B cell (primary cell): Measurements from ENCODE around the gene KPNA2. TPM values are rescaled to one million over a fixed set of nuclear protein-coding genes. Genes with fewer than 3 reads are reported as not detected.
"Not testable (repeated sequence)": the region's sequence is repeated elsewhere in the genome, so short reads cannot be mapped to it uniquely, and the experiment has no call there.

Source experiments
- ATAC-seq: fragments of 200-7000 bp; cut with Tn5 transposase; one replicate; pipeline ENCODE4 v1.10.0; 2021; ENCODE audit warnings: low read depth, mild to moderate bottlenecking, moderate number of reproducible peaks, moderate library complexity
- CTCF ChIA-PET: fragments of 350-600 bp; sonication (Branson Sonifier 250); formaldehyde crosslinking; loops from one replicate; lab custom pipeline; 2021; ENCODE audit warnings: antibody characterized with exemption, inconsistent platforms; lab: Charles Lee
- POLR2A ChIA-PET: fragments of 350-600 bp; sonication (Branson Sonifier 250); formaldehyde crosslinking; loops from one replicate; lab custom pipeline; 2021; ENCODE audit warnings: antibody characterized with exemption; lab: Charles Lee
- DNase-seq: peaks from one replicate; pipeline ENCODE4 v3.0.0; 2013
- H2AFZ ChIP-seq: 2 replicates; pipeline ENCODE4 v1.6.1; 2012; ENCODE audit warnings: mild to moderate bottlenecking, low read depth, low read length; ENCODE audit not compliant: insufficient read depth, poor library complexity, severe bottlenecking
- H3K27ac ChIP-seq, 2 donors: 1 replicate in 1 of 2; 2 replicates in 1 of 2; pipeline ENCODE4 v1.5.1; 2012 to 2013; ENCODE audit warnings: low read length in 2 of 2, mild to moderate bottlenecking in 2 of 2, moderate library complexity in 1 of 2
- H3K27me3 ChIP-seq, 4 experiments: fragments of 200-600 bp in 1 of 4; sonication (generic) in 1 of 4; replicated peaks in 1 of 4; 1 replicate in 2 of 4; 2 replicates in 2 of 4; pipeline versions ENCODE4 v1.6.1 to v1.7.0; 2013 to 2016; ENCODE audit warnings: low read length in 3 of 4, mild to moderate bottlenecking in 2 of 4, mixed read lengths in 1 of 4, moderate library complexity in 1 of 4; ENCODE audit not compliant: insufficient read depth in 4 of 4, control insufficient read depth in 3 of 4; ENCODE audit errors: control extremely low read depth in 1 of 4
- H3K36me3 ChIP-seq, 2 experiments: replicated peaks in 1 of 2; 1 replicate in 1 of 2; 2 replicates in 1 of 2; pipeline versions ENCODE4 v1.6.1 to v1.7.1; 2013; ENCODE audit warnings: low read length in 1 of 2; ENCODE audit not compliant: insufficient read depth in 2 of 2, control insufficient read depth in 1 of 2; ENCODE audit errors: control extremely low read depth in 1 of 2, extremely low read depth in 1 of 2
- H3K4me1 ChIP-seq, 2 donors: fragments of 200-600 bp in 1 of 2; sonication (generic) in 1 of 2; 1 replicate in 1 of 2; 2 replicates in 1 of 2; pipeline versions ENCODE4 v1.5.1 to v1.6.1; 2013 to 2017; ENCODE audit warnings: low read length in 2 of 2; ENCODE audit not compliant: control insufficient read depth in 2 of 2, insufficient read depth in 2 of 2
- H3K4me2 ChIP-seq: replicated peaks from 2 replicates; pipeline ENCODE3; 2012; ENCODE audit warnings: mild to moderate bottlenecking, low read depth, low read length; ENCODE audit not compliant: poor library complexity, severe bottlenecking
- H3K4me3 ChIP-seq, 5 experiments: fragments of 200-600 bp in 1 of 5; sonication (generic) in 1 of 5; 1 replicate in 3 of 5; 2 replicates in 2 of 5; pipeline versions ENCODE4 v1.5.1 to v1.7.0; 2011 to 2016; ENCODE audit warnings: low read length in 4 of 5, mild to moderate bottlenecking in 4 of 5, low read depth in 2 of 5, control low read depth in 1 of 5, moderate library complexity in 1 of 5; ENCODE audit not compliant: insufficient read depth in 1 of 5; ENCODE audit errors: control extremely low read depth in 1 of 5, extremely low read depth in 1 of 5
- H3K79me2 ChIP-seq: fragments of 200-600 bp; sonication (generic); one replicate; pipeline ENCODE4 v1.6.0; 2016; ENCODE audit warnings: low read length; ENCODE audit not compliant: control insufficient read depth, insufficient read depth
- H3K9ac ChIP-seq: fragments of 200-600 bp; sonication (generic); 2 replicates; pipeline ENCODE4 v1.6.1; 2017; ENCODE audit warnings: mild to moderate bottlenecking, low read length, moderate library complexity
- H3K9me3 ChIP-seq, 3 donors: one replicate each; pipeline versions ENCODE4 v1.6.1 to v1.7.1; 2013; ENCODE audit warnings: low read length in 2 of 3; ENCODE audit not compliant: control insufficient read depth in 2 of 3, insufficient read depth in 1 of 3; ENCODE audit errors: control extremely low read depth in 1 of 3
- H4K20me1 ChIP-seq: 2 replicates; pipeline ENCODE4 v1.6.0; 2012; ENCODE audit warnings: mild to moderate bottlenecking, low read length; ENCODE audit not compliant: insufficient read depth, control insufficient read depth, poor library complexity, severe bottlenecking
- H3K27ac Mint-ChIP-seq: one replicate; pipeline ENCODE4 v1.8.0; 2021; ENCODE audit warnings: mixed read lengths
- H3K27me3 Mint-ChIP-seq: one replicate; pipeline ENCODE4 v1.8.0; 2021; ENCODE audit warnings: mixed read lengths
- H3K4me1 Mint-ChIP-seq: one replicate; pipeline ENCODE4 v1.8.0; 2021; ENCODE audit warnings: mixed read lengths
- H3K4me3 Mint-ChIP-seq: one replicate; pipeline ENCODE4 v1.8.0; 2021; ENCODE audit warnings: mixed read lengths
- H3K9me3 Mint-ChIP-seq: one replicate; pipeline ENCODE4 v1.8.0; 2022; ENCODE audit warnings: mixed read lengths; ENCODE audit not compliant: insufficient read depth
- EZH2 ChIP-seq: IDR thresholded peaks from 2 replicates; pipeline ENCODE4 v1.6.1; 2012; ENCODE audit warnings: borderline replicate concordance, low read depth, mild to moderate bottlenecking, moderate library complexity, low read length; ENCODE audit not compliant: insufficient read depth, poor library complexity, severe bottlenecking
- WGBS: methylation state at CpG from one replicate; pipeline ENCODE4 v1.1.5; 2013; ENCODE audit warnings: missing lambda C conversion rate; ENCODE audit not compliant: insufficient coverage; 5-methylcytosine and 5-hydroxymethylcytosine counted together
- intact Hi-C: fragments of 100-400 bp; cut with micrococcal nuclease; formaldehyde crosslinking; loops from one replicate; pipeline ENCODE4 v1.10.0; 2022
- polyA plus RNA-seq: library from polyadenylated mRNA; depleted of rRNA; stranded (reverse); fragments of >200 nt; gene quantifications from 2 replicates; pipeline ENCODE4 v1.2.3, GENCODE V29; 2012
- total RNA-seq, 2 donors: library from RNA; stranded (reverse); fragments of 120-200 nt in 1 of 2; gene quantifications; 1 replicate in 1 of 2; 2 replicates in 1 of 2; pipeline versions ENCODE4 v1.2.3 to v1.2.4, GENCODE V29; 2013 to 2022
- TF ChIP-seq, protein P1 (sequence below): fragments of 200-600 bp; IDR thresholded peaks from one replicate; pipeline ENCODE4 v1.8.0; 2022; ENCODE audit warnings: antibody characterized with exemption, mild to moderate bottlenecking

Gene KPNA2
- total and polyA plus RNA-seq, 2 donors (not counting 1 experiment from before 2014, with no cell fraction given), result 20.0 to 25.2 TPM

DNA sequence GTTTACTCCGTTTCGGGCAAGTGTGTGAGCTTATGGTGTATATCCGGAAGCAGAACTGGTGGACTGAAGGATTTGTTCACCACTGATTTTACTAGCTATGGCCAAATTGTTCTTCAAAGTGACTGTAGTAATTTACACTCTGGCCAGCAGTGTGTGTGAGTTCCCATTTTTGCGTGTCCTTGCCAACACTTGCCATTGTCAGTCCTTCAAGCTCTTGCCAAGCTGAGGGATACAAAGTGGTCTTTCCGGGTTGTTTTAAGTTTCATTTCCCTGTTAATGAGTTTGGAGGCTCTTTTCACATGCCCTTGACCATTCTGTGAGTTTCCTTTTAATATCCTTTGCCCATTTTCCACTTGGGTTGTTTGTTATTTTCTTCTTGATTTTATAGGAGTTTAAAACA, 42.0 kb downstream of the KPNA2 start:
- H3K9me3 ChIP-seq, DNase-seq, H3K79me2 ChIP-seq, H3K4me1 ChIP-seq, H3K4me1 Mint-ChIP-seq, H3K4me3 ChIP-seq, H3K9me3 Mint-ChIP-seq, H3K27ac ChIP-seq, H3K27me3 ChIP-seq, H3K4me2 ChIP-seq, H4K20me1 ChIP-seq, H3K27ac Mint-ChIP-seq, H3K27me3 Mint-ChIP-seq, H2AFZ ChIP-seq, H3K9ac ChIP-seq, intact Hi-C loops, POLR2A ChIA-PET, ATAC-seq, CTCF ChIA-PET, H3K4me3 Mint-ChIP-seq, H3K36me3 ChIP-seq: not testable (repeated sequence)
- no CpG with 5 or more reads among the region's 5 CpGs for WGBS

DNA sequence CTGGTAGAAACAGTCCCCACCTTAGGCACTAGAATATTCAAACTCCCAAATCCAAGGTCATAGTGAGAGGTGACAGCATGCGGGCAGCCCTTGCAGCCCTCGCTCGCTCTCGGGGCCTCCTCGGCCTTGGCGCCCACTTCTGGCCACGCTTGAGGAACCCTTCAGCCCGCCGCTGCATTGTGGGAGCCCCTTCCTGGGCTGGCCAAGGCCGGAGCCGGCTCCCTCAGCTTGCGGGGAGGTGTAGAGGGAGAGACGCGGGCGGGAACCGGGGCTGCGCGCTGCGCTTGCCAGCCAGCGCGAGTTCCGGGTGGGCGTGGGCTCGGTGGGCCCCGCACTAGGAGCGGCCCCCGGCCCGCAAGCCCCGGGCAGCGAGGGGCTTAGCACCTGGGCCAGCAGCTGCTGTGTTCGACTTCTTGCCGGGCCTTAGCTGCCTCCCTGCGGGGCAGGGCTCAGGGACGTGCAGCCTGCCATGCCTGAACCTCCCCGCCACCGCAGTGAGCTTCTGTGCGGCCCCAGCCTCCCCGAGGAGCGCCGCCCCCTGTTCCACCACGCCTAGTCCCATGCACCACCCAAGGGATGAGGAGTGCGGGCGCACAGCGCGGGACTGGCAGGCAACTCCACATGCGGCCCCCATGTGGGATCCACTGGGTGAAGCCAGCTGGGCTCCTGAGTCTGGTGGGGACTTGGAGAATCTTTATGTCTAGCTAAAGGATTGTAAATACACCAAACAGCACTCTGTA, 45.0 kb downstream of the KPNA2 start:
- peaks cover 3 to 5% of the 10 kb centered on the region in 2 donors for H3K4me1 ChIP-seq
- Mint-ChIP-seq H3K9me3 (peaks cover 3% of the 10 kb centered on the region), H3K4me1 (peaks cover 5% of the 10 kb centered on the region), H3K27me3 (no peaks in the 10 kb centered on the region), H3K27ac (no peak overlapping the region), H3K4me3 (no peak overlapping the region)
- H3K79me2 ChIP-seq, result no peaks in the 10 kb centered on the region
- no peaks in the 10 kb centered on the region for H3K36me3 ChIP-seq
- CTCF ChIA-PET, result no interaction called here
- 97% methylated on average over 46 of the region's 46 CpGs for WGBS
- H3K9me3 ChIP-seq, result peaks cover 0 to 4% (median 0%) of the 10 kb centered on the region in 3 donors
- intact Hi-C loops, result no loop called here
- no peak for DNase-seq
- H2AFZ ChIP-seq, result no peak overlapping the region
- no peak overlapping the region for H3K4me2 ChIP-seq
- POLR2A ChIA-PET, result no interaction called here
- H4K20me1 ChIP-seq, result no peaks in the 10 kb centered on the region
- ATAC-seq, result no peak
- TF ChIP-seq EZH2, result no peak
- TF ChIP-seq, protein P1, sequence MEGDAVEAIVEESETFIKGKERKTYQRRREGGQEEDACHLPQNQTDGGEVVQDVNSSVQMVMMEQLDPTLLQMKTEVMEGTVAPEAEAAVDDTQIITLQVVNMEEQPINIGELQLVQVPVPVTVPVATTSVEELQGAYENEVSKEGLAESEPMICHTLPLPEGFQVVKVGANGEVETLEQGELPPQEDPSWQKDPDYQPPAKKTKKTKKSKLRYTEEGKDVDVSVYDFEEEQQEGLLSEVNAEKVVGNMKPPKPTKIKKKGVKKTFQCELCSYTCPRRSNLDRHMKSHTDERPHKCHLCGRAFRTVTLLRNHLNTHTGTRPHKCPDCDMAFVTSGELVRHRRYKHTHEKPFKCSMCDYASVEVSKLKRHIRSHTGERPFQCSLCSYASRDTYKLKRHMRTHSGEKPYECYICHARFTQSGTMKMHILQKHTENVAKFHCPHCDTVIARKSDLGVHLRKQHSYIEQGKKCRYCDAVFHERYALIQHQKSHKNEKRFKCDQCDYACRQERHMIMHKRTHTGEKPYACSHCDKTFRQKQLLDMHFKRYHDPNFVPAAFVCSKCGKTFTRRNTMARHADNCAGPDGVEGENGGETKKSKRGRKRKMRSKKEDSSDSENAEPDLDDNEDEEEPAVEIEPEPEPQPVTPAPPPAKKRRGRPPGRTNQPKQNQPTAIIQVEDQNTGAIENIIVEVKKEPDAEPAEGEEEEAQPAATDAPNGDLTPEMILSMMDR, result no peak
- H3K4me3 ChIP-seq, result no peak overlapping the region
- H3K27me3 ChIP-seq, result no peaks in the 10 kb centered on the region
- no peak overlapping the region for H3K27ac ChIP-seq
- no peak overlapping the region for H3K9ac ChIP-seq

DNA sequence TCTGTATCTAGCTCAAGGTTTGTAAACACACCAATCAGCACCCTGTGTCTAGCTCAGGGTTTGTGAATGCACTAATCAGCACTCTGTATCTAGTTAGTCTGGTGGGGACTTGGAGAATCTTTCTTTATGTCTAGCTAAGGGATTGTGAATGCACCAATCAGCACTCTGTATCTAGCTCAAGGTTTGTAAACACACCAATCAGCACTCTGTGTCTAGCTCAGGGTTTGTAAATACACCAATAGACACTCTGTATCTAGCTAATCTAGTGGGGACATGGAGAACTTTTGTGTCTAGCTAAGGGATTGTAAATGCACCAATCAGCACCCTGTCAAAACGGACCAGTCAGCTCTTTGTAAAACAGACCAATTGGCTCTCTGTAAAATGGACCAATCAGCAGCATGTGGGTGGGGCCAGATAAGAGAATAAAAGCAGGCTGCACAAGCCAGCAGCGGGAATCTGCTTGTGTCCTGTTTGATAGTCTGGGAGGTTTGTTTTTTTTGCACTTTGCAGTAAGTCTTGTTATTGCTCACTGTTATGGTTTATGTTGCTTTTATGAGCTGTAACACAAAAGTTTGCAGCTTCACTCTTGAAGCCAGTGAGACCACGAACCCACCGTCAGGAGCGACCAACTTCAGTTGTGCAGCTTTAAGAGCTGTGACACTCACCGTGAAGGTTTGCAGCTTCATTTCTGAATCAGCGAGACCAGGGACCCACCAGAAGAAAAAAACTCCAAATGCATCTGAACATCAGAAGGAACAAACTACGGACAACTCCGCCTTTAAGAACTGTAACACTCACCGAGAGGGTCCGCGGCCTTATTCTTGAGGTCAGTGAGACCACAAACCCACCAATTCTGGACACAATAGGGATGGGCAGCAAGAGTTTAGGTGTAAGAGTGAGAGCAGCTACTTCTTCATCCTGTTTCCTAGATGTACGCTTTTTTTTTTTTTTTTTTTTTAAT, 46.0 kb downstream of the KPNA2 start:
- H3K4me2 ChIP-seq, H3K36me3 ChIP-seq, H3K4me3 Mint-ChIP-seq, DNase-seq, H3K9me3 Mint-ChIP-seq, H2AFZ ChIP-seq, H3K27me3 ChIP-seq, H3K27me3 Mint-ChIP-seq, H3K27ac Mint-ChIP-seq, ATAC-seq, intact Hi-C loops, H3K27ac ChIP-seq, H3K9me3 ChIP-seq, H3K9ac ChIP-seq, H4K20me1 ChIP-seq, H3K79me2 ChIP-seq, H3K4me3 ChIP-seq, CTCF ChIA-PET, POLR2A ChIA-PET: not testable (repeated sequence)
- peaks cover 13 to 15% of the 10 kb centered on the region in 2 donors for H3K4me1 ChIP-seq
- WGBS, result 95% methylated on average over 6 of the region's 13 CpGs
- H3K4me1 Mint-ChIP-seq, result peaks cover 15% of the 10 kb centered on the region
